ENCODE measurements around the gene AXDND1.
A peak's percentile ranks its signal among the peaks of the same experiment; 100 is the strongest.
"Not testable (repeated sequence)": the region's sequence is repeated elsewhere in the genome, so short reads cannot be mapped to it uniquely, and the experiment has no call there.

The AXDND1 gene

DNA sequence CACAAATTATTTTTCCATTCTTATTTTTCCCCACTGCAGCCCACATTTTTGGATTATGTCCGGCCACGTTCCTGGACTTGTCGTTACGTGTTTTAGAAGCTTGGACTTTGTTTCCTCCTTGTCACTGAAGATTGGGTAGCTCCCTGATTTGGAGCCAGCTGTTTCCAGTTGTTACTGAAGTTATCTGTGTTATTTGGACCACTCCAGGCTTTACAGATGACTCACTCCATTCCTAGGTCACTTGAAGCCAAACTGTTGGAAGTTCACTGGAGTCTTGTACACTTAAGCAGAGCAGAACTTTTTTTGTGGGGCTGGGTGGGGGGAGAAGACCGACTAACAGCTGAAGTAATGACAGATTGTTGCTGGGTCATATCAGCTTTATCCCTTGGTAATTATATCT is 12.2 kb upstream of the AXDND1 start:
- H3K27ac ChIP-seq = no peak overlapping the region

GRCh38 chr1:179361631-179362030 is 4.1 kb upstream of the AXDND1 start:
- not testable (repeated sequence) for H3K4me3 ChIP-seq, H3K27ac ChIP-seq

More for the DNA sequence above, 12.2 kb upstream of the AXDND1 start:
- H3K4me3 ChIP-seq = no peak overlapping the region

GRCh38 chr1:179366093-179366800 is 476 bp downstream of the AXDND1 start:
- peak overlapping the region; percentile 37 to 97 (median 93) for H3K27ac ChIP-seq

GRCh38 chr1:179369751-179370341 is 4.1 kb downstream of the AXDND1 start:
- Histone ChIP-seq H3K27ac (no peak overlapping the region), H3K4me3 (no peak overlapping the region)

More at GRCh38 chr1:179366093-179366800, 476 bp downstream of the AXDND1 start:
- peak overlapping the region; percentile 43 to 83 (median 67) for H3K4me3 ChIP-seq

DNA sequence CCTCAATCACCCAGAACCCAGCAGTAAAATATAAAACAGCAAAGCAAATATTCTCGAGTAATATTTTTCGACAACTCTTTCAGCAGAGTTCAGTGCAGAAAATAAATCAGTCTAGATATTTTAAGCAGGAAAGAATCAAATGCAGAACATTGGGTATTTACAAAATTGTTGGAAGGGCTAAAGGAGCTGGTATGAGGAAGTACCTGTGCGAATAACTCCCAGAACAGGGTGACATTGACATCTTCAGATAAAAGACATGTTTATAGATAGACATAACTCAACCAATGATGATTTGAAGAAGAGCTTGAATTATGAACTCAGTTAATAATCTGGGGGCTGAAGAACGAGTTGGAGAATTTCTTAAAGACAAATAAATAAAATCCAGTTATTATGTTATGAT is 6.4 kb downstream of the AXDND1 start:
- Histone ChIP-seq H3K27ac (no peak overlapping the region), H3K4me3 (no peak overlapping the region)

- Histone ChIP-seq H3K27ac (no peak overlapping the region), H3K4me3 (no peak overlapping the region)
Measured at GRCh38 chr1:179376223-179376622, 10.5 kb downstream of the AXDND1 start.

DNA sequence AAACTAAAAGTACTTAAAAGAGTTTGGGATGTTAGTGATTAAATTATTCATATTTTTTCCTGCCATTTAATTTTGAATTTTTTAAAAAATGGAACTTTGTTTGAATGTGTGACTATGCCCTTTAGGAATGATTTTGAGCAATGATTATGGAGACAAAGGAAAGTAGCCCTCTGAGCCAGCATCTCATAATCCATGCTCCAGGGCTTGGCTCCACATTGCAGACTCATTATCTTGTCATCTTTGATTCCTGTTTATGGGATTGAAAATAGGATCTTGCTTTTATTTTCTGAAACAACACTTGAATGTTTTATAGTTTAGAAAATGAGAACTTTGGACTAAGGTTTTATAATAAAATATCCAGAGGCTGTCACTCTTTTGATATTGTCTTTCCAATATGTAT is 14.5 kb downstream of the AXDND1 start:
- Histone ChIP-seq H3K4me3 (no peak overlapping the region), H3K27ac (no peak overlapping the region)

GRCh38 chr1:179384027-179384426 is 18.3 kb downstream of the AXDND1 start:
- no peak overlapping the region for H3K27ac ChIP-seq

GRCh38 chr1:179385510-179385909 is 19.7 kb downstream of the AXDND1 start:
- Histone ChIP-seq H3K27ac (no peak overlapping the region), H3K4me3 (no peak overlapping the region)

More at GRCh38 chr1:179384027-179384426, 18.3 kb downstream of the AXDND1 start:
- H3K4me3 ChIP-seq = no peak overlapping the region

- Histone ChIP-seq H3K27ac (no peak overlapping the region), H3K4me3 (no peak overlapping the region)
Measured at GRCh38 chr1:179393721-179394120, 27.9 kb downstream of the AXDND1 start.

- not testable (repeated sequence) for H3K27ac ChIP-seq, H3K4me3 ChIP-seq
Measured at GRCh38 chr1:179399399-179399798, 33.6 kb downstream of the AXDND1 start.

- H3K27ac ChIP-seq, H3K4me3 ChIP-seq: not testable (repeated sequence)
Measured at GRCh38 chr1:179417760-179418159, 52.0 kb downstream of the AXDND1 start.

DNA sequence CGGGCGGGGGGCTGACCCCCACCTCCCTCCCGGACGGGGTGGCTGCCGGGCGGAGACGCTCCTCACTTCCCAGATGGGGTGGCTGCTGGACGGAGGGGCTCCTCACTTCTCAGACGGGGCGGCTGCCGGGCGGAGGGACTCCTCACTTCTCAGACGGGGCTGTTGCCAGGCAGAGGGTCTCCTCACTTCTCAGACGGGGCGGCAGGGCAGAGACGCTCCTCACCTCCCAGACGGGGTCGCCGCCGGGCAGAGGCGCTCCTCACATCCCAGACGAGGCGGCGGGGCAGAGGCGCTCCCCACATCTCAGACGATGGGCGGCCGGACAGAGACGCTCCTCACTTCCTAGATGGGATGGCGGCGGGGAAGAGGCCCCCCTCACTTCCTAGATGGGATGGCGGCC is 52.9 kb downstream of the AXDND1 start:
- H3K27ac ChIP-seq, H3K4me3 ChIP-seq: not testable (repeated sequence)

DNA sequence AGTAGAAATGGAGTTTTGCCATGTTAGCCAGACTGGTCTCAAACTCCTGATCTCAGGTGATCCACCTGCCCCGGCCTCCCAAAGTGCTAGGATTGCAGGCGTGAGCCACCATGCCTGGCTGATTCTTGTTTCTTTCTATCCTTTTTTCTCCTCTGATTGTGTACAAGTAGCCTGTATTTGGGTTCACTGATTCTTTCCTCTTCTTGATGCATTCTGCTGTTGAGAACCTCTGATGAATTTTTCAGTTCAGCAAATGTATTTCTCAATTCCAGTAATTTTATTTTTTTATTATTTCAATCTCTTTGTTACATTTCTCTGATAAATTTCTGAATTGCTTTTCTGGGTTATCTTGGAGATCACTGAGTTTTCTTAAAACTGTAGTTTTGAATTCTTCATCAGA is 58.8 kb downstream of the AXDND1 start:
- Histone ChIP-seq H3K4me3 (no peak overlapping the region), H3K27ac (no peak overlapping the region)

DNA sequence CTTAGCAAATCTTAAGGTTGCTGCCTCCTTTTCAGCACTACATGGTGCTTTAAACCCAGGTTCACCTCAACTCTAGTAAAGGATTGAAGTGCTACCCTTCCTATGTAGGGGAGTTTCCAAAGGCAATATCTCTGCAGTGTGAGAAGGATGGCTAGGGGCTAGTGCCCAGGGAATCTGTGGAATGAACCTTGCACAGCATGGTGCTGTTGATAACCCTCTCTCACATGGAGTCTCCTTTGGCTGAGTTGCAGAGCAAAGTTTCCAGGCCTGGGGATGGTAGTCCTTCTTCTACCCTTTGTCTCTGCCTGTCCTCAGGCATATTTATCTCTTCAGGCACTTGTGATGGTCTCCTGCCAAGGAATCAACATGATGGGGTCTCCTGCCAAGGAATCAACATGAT is 59.4 kb downstream of the AXDND1 start:
- H3K4me3 ChIP-seq = no peak overlapping the region
- H3K27ac ChIP-seq = no peak overlapping the region

DNA sequence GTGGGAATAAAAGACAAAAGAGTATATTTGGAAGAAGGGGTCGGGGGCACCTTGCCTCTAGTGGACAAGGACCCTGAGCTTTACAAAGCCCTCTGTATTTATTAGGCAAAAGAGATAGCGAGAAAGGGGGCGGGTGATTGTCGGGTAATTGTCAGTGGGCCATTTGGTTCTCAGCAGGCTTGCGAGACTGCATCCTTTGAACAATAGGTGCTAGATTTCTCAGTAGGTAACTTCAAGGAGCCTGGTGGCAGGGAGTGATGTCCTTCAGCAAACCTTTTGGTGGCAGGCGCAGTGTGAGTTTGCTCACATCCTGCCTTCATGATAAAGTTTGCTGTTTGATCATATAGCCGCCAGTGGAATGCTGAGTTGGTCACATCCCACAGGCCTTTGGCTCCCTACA is 71.4 kb downstream of the AXDND1 start:
- H3K27ac ChIP-seq = no peak overlapping the region

GRCh38 chr1:179439646-179440045 is 73.9 kb downstream of the AXDND1 start:
- H3K4me3 ChIP-seq, H3K27ac ChIP-seq: not testable (repeated sequence)

More for the DNA sequence above, 71.4 kb downstream of the AXDND1 start:
- H3K4me3 ChIP-seq = no peak overlapping the region

DNA sequence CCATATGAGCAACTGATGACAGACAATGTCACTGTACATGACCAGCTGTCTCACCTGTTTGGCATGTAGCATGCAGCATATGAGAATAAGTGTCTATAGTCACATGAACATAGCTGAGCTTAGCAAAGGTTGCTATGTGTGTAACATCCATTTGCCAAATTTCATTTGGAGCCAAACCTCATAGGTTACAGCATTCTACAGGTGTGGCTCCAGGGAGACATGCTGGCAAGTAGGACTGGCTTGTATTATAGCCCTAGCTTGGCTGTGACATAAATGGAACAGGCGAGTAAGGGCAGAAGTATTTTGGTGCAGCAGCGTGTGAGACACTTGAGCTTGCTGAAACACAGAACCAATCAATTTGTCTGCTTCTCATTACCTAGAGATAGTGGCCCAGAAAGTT is 74.5 kb downstream of the AXDND1 start:
- H3K27ac ChIP-seq, H3K4me3 ChIP-seq: not testable (repeated sequence)

DNA sequence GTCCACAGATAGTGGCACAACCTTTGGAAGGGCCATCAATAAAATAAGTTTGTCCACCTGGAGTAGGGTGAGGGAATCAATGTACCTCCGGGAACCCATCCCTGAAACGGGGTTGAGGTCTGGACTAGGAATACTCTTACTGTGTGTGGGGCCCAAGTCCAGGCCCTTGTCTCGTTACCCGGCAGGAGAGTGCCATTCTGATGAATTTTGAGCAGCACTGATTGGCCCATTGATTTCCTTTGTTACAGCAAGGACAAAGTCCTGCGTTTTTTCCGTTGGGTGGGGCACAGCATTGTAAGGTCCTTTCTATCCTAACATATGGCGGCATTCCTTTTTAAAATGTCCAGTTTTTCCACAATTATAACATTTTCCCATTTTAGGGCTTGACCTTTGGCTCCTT is 75.2 kb downstream of the AXDND1 start:
- no peak overlapping the region for H3K4me3 ChIP-seq
- no peak overlapping the region for H3K27ac ChIP-seq

DNA sequence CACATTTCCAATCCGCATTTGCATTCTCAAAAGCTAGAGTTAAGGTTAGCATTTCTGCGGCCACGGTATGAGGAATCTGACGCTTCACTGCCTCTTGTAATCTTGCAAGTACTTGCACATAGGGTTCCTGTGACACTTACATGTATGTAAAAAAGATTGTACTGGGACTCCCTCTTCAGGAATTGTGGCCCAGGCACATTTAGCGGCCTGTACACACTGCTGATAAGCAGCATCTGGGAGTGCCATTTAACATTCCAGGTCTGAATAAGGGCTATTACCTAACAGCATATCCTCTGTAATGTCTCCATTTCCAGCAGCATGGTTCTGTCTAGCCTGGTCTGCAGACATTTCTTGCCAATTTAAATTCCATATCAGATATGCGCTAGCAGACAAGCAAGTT is 75.7 kb downstream of the AXDND1 start:
- no peak overlapping the region for H3K4me3 ChIP-seq
- H3K27ac ChIP-seq = no peak overlapping the region

GRCh38 chr1:179442846-179443245 is 77.1 kb downstream of the AXDND1 start:
- H3K4me3 ChIP-seq, H3K27ac ChIP-seq: not testable (repeated sequence)

GRCh38 chr1:179445593-179445992 is 79.8 kb downstream of the AXDND1 start:
- Histone ChIP-seq H3K27ac (no peak overlapping the region), H3K4me3 (no peak overlapping the region)
